GM18909 (cell line): ENCODE measurements around the gene MYO10.

ENCODE experiments used
- ATAC-seq: cut with Tn5 transposase; IDR thresholded peaks from one replicate; pipeline ENCODE4 v1.9.1; 2021; ENCODE audit warnings: mild to moderate bottlenecking; ENCODE audit not compliant: unreplicated experiment, poor library complexity

Gene MYO10

GRCh38 chr5:16792598-16793275 is 143.4 kb downstream of the MYO10 start:
- no peak for ATAC-seq

- ATAC-seq = no peak
These were observed 144.0 kb downstream of the MYO10 start for GRCh38 chr5:16791904-16792597.

- ATAC-seq = no peak
These were observed 144.9 kb downstream of the MYO10 start for GRCh38 chr5:16791036-16791705.

DNA sequence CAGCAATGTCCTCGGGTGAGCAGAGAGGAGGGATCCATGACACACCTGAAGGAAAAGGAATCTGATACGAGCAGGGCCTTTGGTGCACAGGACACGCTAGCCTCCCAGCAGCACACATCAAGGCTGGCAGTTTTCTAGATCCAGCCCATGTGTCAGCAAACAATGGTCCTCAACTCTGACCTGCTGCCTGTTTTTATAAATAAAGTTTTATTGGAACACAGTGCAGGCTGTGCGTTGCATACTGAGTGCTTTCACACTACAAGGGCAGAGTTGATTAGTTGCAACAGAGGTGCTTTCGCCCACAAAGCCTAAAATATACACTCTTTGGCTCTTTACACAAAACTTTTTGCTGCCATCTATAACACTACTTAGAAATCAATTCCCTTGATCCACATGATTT is 147.1 kb downstream of the MYO10 start:
- no peak for ATAC-seq

GRCh38 chr5:16787278-16787677 is 148.8 kb downstream of the MYO10 start:
- no peak for ATAC-seq

- peak; percentile 99 for ATAC-seq
These were observed 151.0 kb downstream of the MYO10 start for GRCh38 chr5:16784843-16785791.

GRCh38 chr5:16784088-16784487 is 152.0 kb downstream of the MYO10 start:
- ATAC-seq = no peak

- ATAC-seq = no peak
These were observed 154.1 kb downstream of the MYO10 start for GRCh38 chr5:16781828-16782626.

DNA sequence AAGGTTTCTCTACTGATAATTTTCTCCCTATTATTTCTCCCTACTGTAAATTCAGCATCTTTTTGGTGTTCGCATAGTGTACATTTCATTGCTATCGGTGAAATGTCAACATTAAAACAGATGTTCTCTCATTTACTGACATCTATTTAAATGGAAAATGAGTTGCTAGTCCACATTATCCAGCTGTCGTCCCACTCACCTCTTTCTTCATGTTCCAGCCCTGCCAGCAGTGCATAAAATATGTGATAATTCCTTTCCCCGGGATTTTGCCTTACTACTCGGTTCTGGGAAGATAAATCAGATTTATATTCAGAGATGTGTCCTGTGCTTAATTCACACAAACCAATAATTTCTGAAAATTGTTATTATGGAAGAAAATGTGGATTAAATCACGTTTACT is 155.8 kb downstream of the MYO10 start:
- no peak for ATAC-seq

- no peak for ATAC-seq
These were observed 158.7 kb downstream of the MYO10 start for GRCh38 chr5:16777432-16777831.

GRCh38 chr5:16776611-16777251 is 159.4 kb downstream of the MYO10 start:
- ATAC-seq = no peak

GRCh38 chr5:16774806-16775205 is 161.3 kb downstream of the MYO10 start:
- no peak for ATAC-seq

DNA sequence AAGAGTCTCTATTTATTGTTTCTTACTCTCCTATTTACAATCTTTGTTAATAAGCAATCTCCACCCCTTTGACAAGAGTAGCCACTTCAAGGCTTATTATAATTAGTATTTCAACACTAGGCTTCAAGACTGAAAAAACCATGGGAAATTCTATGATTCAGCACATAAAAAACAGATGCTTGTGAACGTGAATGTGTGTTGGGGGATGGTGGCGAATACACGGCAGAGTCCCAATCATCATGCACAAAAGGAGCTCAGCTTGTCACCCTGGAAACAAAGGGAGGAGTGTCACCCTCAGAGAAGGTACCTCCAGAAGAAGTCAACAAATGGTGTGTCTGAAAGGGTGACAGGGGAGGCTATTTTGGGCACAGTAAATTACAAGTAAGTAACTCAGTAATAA is 162.1 kb downstream of the MYO10 start:
- ATAC-seq = no peak

DNA sequence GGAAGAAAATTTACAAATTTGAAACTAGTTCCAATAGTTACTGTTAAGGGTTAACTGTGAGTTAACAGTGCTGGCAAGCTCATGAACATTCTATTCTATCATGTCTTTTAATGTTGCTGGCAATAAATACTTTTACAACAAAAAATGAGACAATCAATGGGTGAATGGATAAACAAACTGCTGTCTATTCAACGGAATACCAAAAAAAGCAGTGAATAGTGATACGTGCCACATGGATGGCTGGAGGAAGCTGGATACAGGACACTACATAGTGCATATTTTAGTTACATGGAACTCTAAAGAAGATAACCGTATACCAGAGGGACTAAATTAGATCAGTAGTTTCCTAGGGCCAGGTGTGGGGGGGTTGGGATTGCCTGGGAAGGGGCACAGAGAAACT is 163.5 kb downstream of the MYO10 start:
- no peak for ATAC-seq

- no peak for ATAC-seq
These were observed 167.9 kb downstream of the MYO10 start for GRCh38 chr5:16768184-16768583.

- no peak for ATAC-seq
These were observed 172.9 kb downstream of the MYO10 start for GRCh38 chr5:16763211-16763610.

- peak; percentile 98 for ATAC-seq
These were observed 176.8 kb downstream of the MYO10 start for GRCh38 chr5:16759147-16759773.

DNA sequence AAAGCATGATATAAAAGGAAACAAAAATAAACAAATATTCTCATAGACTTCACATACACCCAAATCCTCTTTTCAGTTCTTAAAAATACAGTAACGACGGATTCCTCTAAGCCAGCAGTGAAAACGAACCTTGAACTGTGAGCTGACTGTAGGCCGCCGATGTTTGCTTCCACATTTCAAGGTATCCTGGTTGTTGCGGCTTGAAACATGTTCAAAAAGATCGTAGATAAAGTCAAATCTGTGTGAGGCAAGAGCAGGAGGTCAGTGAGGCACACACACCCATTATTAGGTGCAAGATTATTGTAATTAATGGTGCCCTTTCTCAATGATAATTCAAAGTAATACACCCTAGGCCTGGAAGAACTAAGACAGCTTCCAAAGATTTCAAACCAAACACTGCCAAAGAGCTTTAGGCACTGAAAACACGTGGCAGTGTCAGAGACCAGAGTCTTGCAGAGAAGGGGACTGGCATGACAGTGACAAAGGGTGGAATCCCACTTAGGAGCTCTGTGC is 178.0 kb downstream of the MYO10 start:
- ATAC-seq = no peak
